GM13976 (cell line): Measurements from ENCODE around the gene BAZ2B.

ENCODE experiments used
- DNase-seq: peaks from one replicate; pipeline ENCODE4 v3.0.0; 2012; ENCODE audit warnings: low spot score
- CTCF ChIP-seq: IDR thresholded peaks from 2 replicates; pipeline ENCODE4 v1.5.1; 2012; ENCODE audit warnings: borderline replicate concordance, mild to moderate bottlenecking; ENCODE audit not compliant: insufficient read depth; ENCODE audit errors: extremely low read depth, missing control alignments, control extremely low read depth
- in situ Hi-C: fragments of 300-500 bp; cut with MboI; formaldehyde crosslinking; loops from one replicate; pipeline ENCODE4 v1.12.0; 2022; ENCODE audit warnings: low sequenced_read_pairs, mixed read lengths, inconsistent platforms; ENCODE audit not compliant: unreplicated experiment

Gene BAZ2B

GRCh38 chr2:159439421-159439820 is 176.9 kb downstream of the BAZ2B start:
- DNase-seq: no peak
- TF ChIP-seq CTCF: no peak
- in situ Hi-C loops: no loop called here

- in situ Hi-C loops: no loop called here
- no peak for TF ChIP-seq CTCF
- DNase-seq: no peak
Measured at GRCh38 chr2:159438720-159439353, 177.5 kb downstream of the BAZ2B start.

GRCh38 chr2:159438284-159438683 is 178.1 kb downstream of the BAZ2B start:
- DNase-seq: no peak
- no peak for TF ChIP-seq CTCF
- in situ Hi-C loops: no loop called here

GRCh38 chr2:159432610-159433009 is 183.7 kb downstream of the BAZ2B start:
- TF ChIP-seq CTCF: no peak
- DNase-seq: no peak
- in situ Hi-C loops: no loop called here

GRCh38 chr2:159427048-159427447 is 189.3 kb downstream of the BAZ2B start:
- DNase-seq: no peak
- TF ChIP-seq CTCF: no peak
- in situ Hi-C loops: no loop called here

GRCh38 chr2:159419403-159419802 is 196.9 kb downstream of the BAZ2B start:
- no peak for TF ChIP-seq CTCF
- no peak for DNase-seq
- in situ Hi-C loops: no loop called here
